ENCODE results near the gene GEN1.

GEN1 gene

GRCh38 chr2:17752892-17753802 is 791 bp upstream of the GEN1 start:
- peak overlapping the region; percentile 76 for H3K9ac ChIP-seq (ENCODE audit: low read depth, low read length)
- H3K27ac ChIP-seq (ENCODE audit: low read depth, low read length): peak overlapping the region; percentile 99
- no peaks in the 10 kb centered on the region for H3K9me3 ChIP-seq (ENCODE audit: control insufficient read depth, insufficient read depth, low read length)
- H3K4me3 ChIP-seq (ENCODE audit: low read depth, low read length): peak overlapping the region; percentile 80
- H3K4me1 ChIP-seq (ENCODE audit: control insufficient read depth, insufficient read depth, low read length): peaks cover 41% of the 10 kb centered on the region
- H3K36me3 ChIP-seq (ENCODE audit: control insufficient read depth, insufficient read depth, low read length): no peaks in the 10 kb centered on the region; the same call in 1 of the 2 replicates
- H3K27me3 ChIP-seq (ENCODE audit: control insufficient read depth, insufficient read depth, low read length): no peaks in the 10 kb centered on the region

- Histone ChIP-seq H3K4me1 (ENCODE audit: control insufficient read depth, insufficient read depth, low read length) (peaks cover 30% of the 10 kb centered on the region), H3K9me3 (ENCODE audit: control insufficient read depth, insufficient read depth, low read length) (no peaks in the 10 kb centered on the region), H3K4me3 (ENCODE audit: low read depth, low read length) (peak overlapping the region; percentile 80), H3K27me3 (ENCODE audit: control insufficient read depth, insufficient read depth, low read length) (no peaks in the 10 kb centered on the region), H3K9ac (ENCODE audit: low read depth, low read length) (peak overlapping the region; percentile 76), H3K27ac (ENCODE audit: low read depth, low read length) (peak overlapping the region; percentile 99), H3K36me3 (ENCODE audit: control insufficient read depth, insufficient read depth, low read length) (peaks cover under 1% of the 10 kb centered on the region; the same call in 1 of the 2 replicates)
Observed at GRCh38 chr2:17754773-17755425, 961 bp downstream of the GEN1 start.

DNA sequence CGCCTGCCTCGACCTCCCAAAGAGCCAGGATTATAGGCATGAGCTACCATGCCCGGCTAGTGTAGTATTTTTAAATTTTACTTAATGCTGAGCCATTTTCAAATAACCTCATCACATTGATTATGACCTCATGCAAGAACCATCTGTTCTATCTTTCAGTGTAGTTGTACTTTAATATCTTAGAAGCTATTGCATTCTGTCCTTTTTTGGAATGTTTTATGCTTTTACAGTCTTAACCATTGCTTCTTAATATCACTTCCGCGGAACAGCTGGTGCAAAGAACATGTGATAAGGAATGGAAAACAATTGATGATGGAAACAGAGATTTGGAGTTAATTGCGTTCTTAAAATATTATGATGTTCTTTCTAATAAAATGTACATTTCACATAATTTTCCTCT is 2.7 kb downstream of the GEN1 start:
- no peak overlapping the region for H3K27ac ChIP-seq (ENCODE audit: low read depth, low read length)
- no peaks in the 10 kb centered on the region for H3K27me3 ChIP-seq (ENCODE audit: control insufficient read depth, insufficient read depth, low read length)
- no peaks in the 10 kb centered on the region for H3K9me3 ChIP-seq (ENCODE audit: control insufficient read depth, insufficient read depth, low read length)
- H3K36me3 ChIP-seq (ENCODE audit: control insufficient read depth, insufficient read depth, low read length): peaks cover 15% of the 10 kb centered on the region
- peaks cover 22% of the 10 kb centered on the region for H3K4me1 ChIP-seq (ENCODE audit: control insufficient read depth, insufficient read depth, low read length)
- H3K9ac ChIP-seq (ENCODE audit: low read depth, low read length): no peak overlapping the region
- no peak overlapping the region for H3K4me3 ChIP-seq (ENCODE audit: low read depth, low read length)

DNA sequence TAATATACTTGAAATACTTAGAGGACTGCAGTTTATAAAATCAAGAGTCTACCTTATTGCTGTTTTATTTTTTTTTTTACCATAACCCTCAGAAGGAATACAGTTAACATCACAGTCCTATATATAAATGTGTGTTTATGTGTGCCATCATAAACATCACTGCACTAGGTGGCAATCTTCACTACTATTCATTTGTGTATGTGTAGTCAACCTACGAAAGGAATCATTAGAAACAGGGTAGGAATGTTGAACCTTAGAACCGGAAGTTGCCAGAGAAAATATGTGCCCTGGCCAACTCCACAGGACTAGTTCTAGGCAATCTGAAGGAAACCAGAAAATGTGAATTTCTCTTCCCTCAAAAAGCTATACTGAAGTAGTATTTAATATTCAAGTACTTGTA is 3.4 kb downstream of the GEN1 start:
- Histone ChIP-seq H3K4me3 (ENCODE audit: low read depth, low read length) (no peak overlapping the region), H3K9me3 (ENCODE audit: control insufficient read depth, insufficient read depth, low read length) (no peaks in the 10 kb centered on the region), H3K27me3 (ENCODE audit: control insufficient read depth, insufficient read depth, low read length) (no peaks in the 10 kb centered on the region), H3K27ac (ENCODE audit: low read depth, low read length) (no peak overlapping the region), H3K9ac (ENCODE audit: low read depth, low read length) (no peak overlapping the region), H3K36me3 (ENCODE audit: control insufficient read depth, insufficient read depth, low read length) (peaks cover 17% of the 10 kb centered on the region), H3K4me1 (ENCODE audit: control insufficient read depth, insufficient read depth, low read length) (peaks cover 15% of the 10 kb centered on the region)

DNA sequence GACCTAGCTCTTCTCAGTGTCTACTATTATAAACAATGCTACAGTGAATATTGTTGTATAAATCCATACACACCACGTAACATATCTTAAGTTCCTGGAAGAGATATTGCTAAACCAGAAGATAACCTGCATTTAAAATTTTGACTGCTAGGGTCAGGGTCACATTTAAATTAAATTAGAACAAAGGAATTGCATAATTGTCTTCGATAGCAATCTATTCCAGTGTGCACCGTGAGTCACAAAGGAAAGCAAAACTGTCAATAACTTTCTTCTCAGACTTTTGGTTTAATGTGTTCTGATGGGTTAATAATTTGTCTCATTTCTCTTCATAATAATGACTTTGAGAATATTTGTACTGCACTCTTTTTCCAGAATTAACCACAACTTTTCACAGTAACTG is 4.2 kb downstream of the GEN1 start:
- no peak overlapping the region for H3K9ac ChIP-seq (ENCODE audit: low read depth, low read length)
- no peak overlapping the region for H3K4me3 ChIP-seq (ENCODE audit: low read depth, low read length)
- H3K9me3 ChIP-seq (ENCODE audit: control insufficient read depth, insufficient read depth, low read length): no peaks in the 10 kb centered on the region
- H3K27ac ChIP-seq (ENCODE audit: low read depth, low read length): no peak overlapping the region
- no peaks in the 10 kb centered on the region for H3K27me3 ChIP-seq (ENCODE audit: control insufficient read depth, insufficient read depth, low read length)
- H3K36me3 ChIP-seq (ENCODE audit: control insufficient read depth, insufficient read depth, low read length): peaks cover 25% of the 10 kb centered on the region
- H3K4me1 ChIP-seq (ENCODE audit: control insufficient read depth, insufficient read depth, low read length): peaks cover 12% of the 10 kb centered on the region

- no peak overlapping the region for H3K9ac ChIP-seq (ENCODE audit: low read depth, low read length)
- H3K27me3 ChIP-seq (ENCODE audit: control insufficient read depth, insufficient read depth, low read length): no peaks in the 10 kb centered on the region
- H3K4me3 ChIP-seq (ENCODE audit: low read depth, low read length): no peak overlapping the region
- H3K36me3 ChIP-seq (ENCODE audit: control insufficient read depth, insufficient read depth, low read length): peaks cover 41% of the 10 kb centered on the region
- no peaks in the 10 kb centered on the region for H3K9me3 ChIP-seq (ENCODE audit: control insufficient read depth, insufficient read depth, low read length)
- H3K4me1 ChIP-seq (ENCODE audit: control insufficient read depth, insufficient read depth, low read length): peaks cover 12% of the 10 kb centered on the region
- H3K27ac ChIP-seq (ENCODE audit: low read depth, low read length): no peak overlapping the region
Observed at GRCh38 chr2:17759805-17760204, 5.9 kb downstream of the GEN1 start.

DNA sequence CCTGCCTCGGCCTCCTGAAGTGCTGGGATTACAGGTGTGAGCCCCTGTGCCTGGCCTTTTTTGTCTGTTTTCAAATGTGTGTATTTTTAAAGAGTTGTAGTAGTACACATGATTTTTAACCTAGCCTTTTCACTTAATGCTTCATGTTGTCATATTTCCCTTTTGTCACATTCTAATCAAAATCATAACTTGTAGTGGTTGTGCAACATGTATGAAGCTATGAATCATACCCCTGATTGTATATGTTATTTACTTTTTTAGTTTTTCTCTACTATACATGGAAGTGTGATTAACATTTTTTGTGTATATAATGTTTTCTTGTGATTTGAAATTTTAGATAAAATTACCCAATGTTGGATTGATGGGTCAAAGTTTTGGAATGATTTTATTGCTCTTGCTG is 8.5 kb downstream of the GEN1 start:
- Histone ChIP-seq H3K4me1 (ENCODE audit: control insufficient read depth, insufficient read depth, low read length) (no peaks in the 10 kb centered on the region), H3K9me3 (ENCODE audit: control insufficient read depth, insufficient read depth, low read length) (no peaks in the 10 kb centered on the region), H3K27ac (ENCODE audit: low read depth, low read length) (no peak overlapping the region), H3K4me3 (ENCODE audit: low read depth, low read length) (no peak overlapping the region), H3K9ac (ENCODE audit: low read depth, low read length) (no peak overlapping the region), H3K36me3 (ENCODE audit: control insufficient read depth, insufficient read depth, low read length) (peaks cover 63% of the 10 kb centered on the region), H3K27me3 (ENCODE audit: control insufficient read depth, insufficient read depth, low read length) (no peaks in the 10 kb centered on the region)

DNA sequence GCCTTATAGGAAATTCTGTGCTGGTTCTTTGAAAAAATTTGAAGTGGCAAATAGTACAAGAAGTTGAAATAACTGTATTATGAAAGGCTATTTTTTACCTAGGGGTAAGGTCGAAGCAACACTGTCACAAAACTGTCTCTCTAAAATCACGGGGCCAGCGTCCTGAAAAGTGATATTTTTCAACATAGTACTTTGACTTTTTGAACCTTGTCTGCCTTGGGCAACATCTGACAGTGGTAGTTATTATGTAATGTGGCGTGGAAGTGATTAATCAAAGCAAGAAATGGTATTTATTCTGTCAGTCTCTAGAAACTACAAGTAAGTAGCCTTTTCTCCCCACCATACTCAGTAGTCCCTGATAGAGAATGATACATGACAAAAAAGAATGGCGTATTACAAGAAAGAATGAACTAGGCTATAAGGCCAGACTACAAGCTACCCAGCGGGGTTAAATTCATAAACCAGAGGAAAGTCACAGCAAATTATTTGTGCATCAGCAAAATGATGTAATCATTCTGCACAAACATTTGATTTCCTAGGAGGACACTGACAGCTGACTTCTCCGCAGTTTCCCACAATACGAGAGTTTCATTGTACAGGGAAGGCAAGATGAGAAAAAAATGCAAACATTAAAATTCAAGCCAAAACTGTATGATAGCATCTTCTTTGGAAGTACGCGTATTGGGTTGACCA is 9.8 kb downstream of the GEN1 start:
- no peak overlapping the region for H3K4me3 ChIP-seq (ENCODE audit: low read depth, low read length)
- H3K4me1 ChIP-seq (ENCODE audit: control insufficient read depth, insufficient read depth, low read length): no peaks in the 10 kb centered on the region
- no peak overlapping the region for H3K9ac ChIP-seq (ENCODE audit: low read depth, low read length)
- H3K9me3 ChIP-seq (ENCODE audit: control insufficient read depth, insufficient read depth, low read length): no peaks in the 10 kb centered on the region
- H3K27me3 ChIP-seq (ENCODE audit: control insufficient read depth, insufficient read depth, low read length): no peaks in the 10 kb centered on the region
- H3K36me3 ChIP-seq (ENCODE audit: control insufficient read depth, insufficient read depth, low read length): peaks cover 77% of the 10 kb centered on the region
- H3K27ac ChIP-seq (ENCODE audit: low read depth, low read length): no peak overlapping the region

- Histone ChIP-seq H3K36me3 (ENCODE audit: control insufficient read depth, insufficient read depth, low read length) (peaks cover 84% of the 10 kb centered on the region), H3K4me1 (ENCODE audit: control insufficient read depth, insufficient read depth, low read length) (no peaks in the 10 kb centered on the region), H3K27me3 (ENCODE audit: control insufficient read depth, insufficient read depth, low read length) (no peaks in the 10 kb centered on the region), H3K4me3 (ENCODE audit: low read depth, low read length) (no peak overlapping the region), H3K27ac (ENCODE audit: low read depth, low read length) (no peak overlapping the region), H3K9me3 (ENCODE audit: control insufficient read depth, insufficient read depth, low read length) (no peaks in the 10 kb centered on the region), H3K9ac (ENCODE audit: low read depth, low read length) (no peak overlapping the region)
Observed at GRCh38 chr2:17765398-17765797, 11.5 kb downstream of the GEN1 start.

DNA sequence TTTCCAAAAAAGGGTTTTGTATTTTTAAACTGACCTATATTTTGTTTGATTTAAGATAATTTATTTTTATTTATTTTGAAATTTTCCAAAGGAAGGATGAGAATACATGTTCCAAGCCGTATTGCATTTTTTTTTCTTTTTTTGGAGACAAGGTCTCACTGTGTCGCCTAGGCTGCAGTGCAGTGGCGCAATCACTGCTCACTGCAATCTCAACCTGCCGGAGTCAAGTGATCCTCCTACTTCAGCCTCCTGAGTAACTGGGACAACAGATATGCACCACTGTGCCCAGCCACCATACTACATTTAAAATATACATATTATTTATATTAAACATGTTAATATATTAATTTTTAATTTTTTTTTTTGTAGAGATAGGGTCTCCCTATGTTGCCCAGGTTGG is 15.0 kb downstream of the GEN1 start:
- Histone ChIP-seq H3K36me3 (ENCODE audit: control insufficient read depth, insufficient read depth, low read length) (peaks cover 91% of the 10 kb centered on the region), H3K27ac (ENCODE audit: low read depth, low read length) (no peak overlapping the region), H3K9me3 (ENCODE audit: control insufficient read depth, insufficient read depth, low read length) (no peaks in the 10 kb centered on the region), H3K4me1 (ENCODE audit: control insufficient read depth, insufficient read depth, low read length) (no peaks in the 10 kb centered on the region), H3K27me3 (ENCODE audit: control insufficient read depth, insufficient read depth, low read length) (no peaks in the 10 kb centered on the region), H3K9ac (ENCODE audit: low read depth, low read length) (no peak overlapping the region), H3K4me3 (ENCODE audit: low read depth, low read length) (no peak overlapping the region)

DNA sequence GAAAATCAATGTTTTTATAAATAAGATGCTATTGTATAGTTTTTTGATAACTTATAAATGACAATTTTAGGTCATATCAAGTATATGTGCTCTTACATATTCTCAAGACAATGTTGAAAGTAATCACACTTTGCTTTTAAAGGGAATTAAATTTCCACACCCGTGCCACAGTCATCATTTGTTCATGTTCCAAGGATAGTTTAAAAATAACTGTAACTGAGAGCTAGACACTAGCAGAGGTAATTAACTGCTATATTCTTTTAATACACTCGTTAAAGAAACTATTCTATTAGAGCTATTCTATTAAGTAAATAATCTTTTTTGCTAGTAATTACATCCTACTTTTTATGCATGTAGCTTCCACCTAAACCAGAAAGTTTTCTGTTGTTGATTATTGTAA is 18.0 kb downstream of the GEN1 start:
- H3K4me1 ChIP-seq (ENCODE audit: control insufficient read depth, insufficient read depth, low read length): no peaks in the 10 kb centered on the region
- no peaks in the 10 kb centered on the region for H3K27me3 ChIP-seq (ENCODE audit: control insufficient read depth, insufficient read depth, low read length)
- no peak overlapping the region for H3K27ac ChIP-seq (ENCODE audit: low read depth, low read length)
- no peaks in the 10 kb centered on the region for H3K9me3 ChIP-seq (ENCODE audit: control insufficient read depth, insufficient read depth, low read length)
- H3K9ac ChIP-seq (ENCODE audit: low read depth, low read length): no peak overlapping the region
- H3K36me3 ChIP-seq (ENCODE audit: control insufficient read depth, insufficient read depth, low read length): peaks cover 93% of the 10 kb centered on the region
- H3K4me3 ChIP-seq (ENCODE audit: low read depth, low read length): no peak overlapping the region

Measured in HUES48 (cell line).